D721Med (cell line): Measurements from ENCODE around the gene CDC42EP3.

Experiments
- DNase-seq: peaks from one replicate; pipeline ENCODE4 v3.0.0; 2011; ENCODE audit warnings: low spot score; ENCODE audit not compliant: insufficient read length
- FAIRE-seq: peaks from 2 replicates; lab custom pipeline; 2011; peaks lifted over from hg19 to GRCh38; lab: Jason Lieb, UNC
- CTCF ChIP-seq: IDR thresholded peaks from 2 replicates; pipeline ENCODE4 v1.5.1; 2012; ENCODE audit warnings: mild to moderate bottlenecking, control low read depth; ENCODE audit not compliant: insufficient read depth; ENCODE audit errors: missing control alignments

Gene CDC42EP3

GRCh38 chr2:37656512-37657423, 14.7 kb downstream of the CDC42EP3 start:
- no peak for TF ChIP-seq CTCF
- no peak for FAIRE-seq
- DNase-seq: no peak

GRCh38 chr2:37654932-37655841, 16.3 kb downstream of the CDC42EP3 start:
- FAIRE-seq (no peak), DNase-seq (no peak)
- no peak for TF ChIP-seq CTCF

- FAIRE-seq: no peak
- TF ChIP-seq CTCF: no peak
- no peak for DNase-seq
Measured at GRCh38 chr2:37654419-37654818, 17.0 kb downstream of the CDC42EP3 start.

GRCh38 chr2:37653805-37654378, 17.6 kb downstream of the CDC42EP3 start:
- TF ChIP-seq CTCF: no peak
- no peak for DNase-seq
- FAIRE-seq: no peak

GRCh38 chr2:37653093-37653492, 18.3 kb downstream of the CDC42EP3 start:
- no peak for FAIRE-seq
- TF ChIP-seq CTCF: no peak
- no peak for DNase-seq

- FAIRE-seq: no peak
- DNase-seq: no peak
- no peak for TF ChIP-seq CTCF
Measured at GRCh38 chr2:37652199-37652640, 19.2 kb downstream of the CDC42EP3 start.
